Measurements from ENCODE around the gene ZNF124.
"Not testable (repeated sequence)": the region's sequence is repeated elsewhere in the genome, so short reads cannot be mapped to it uniquely, and the experiment has no call there.

The ZNF124 gene

DNA sequence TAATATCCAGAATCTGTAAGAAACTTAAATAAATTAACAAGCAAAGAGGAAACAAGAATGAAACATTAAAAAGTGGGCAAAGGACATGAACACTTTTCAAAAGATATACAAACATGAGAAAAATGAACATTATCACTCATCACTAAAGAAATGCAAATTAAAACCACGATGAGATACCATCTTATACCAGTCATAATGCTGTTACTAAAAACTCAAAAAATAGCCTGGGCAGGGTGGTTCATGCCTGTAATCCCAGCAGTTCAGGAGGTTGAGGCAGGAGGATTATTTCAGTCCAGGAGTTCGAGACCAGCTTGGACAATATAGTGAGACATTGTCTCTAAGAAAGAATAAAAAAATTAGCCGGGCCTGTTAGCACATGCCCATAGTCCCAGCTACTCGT is 6.1 kb downstream of the ZNF124 start:
- H3K36me3 ChIP-seq (ENCODE audit: control insufficient read depth, insufficient read depth, low read length), result no peaks in the 10 kb centered on the region
- H3K9me3 ChIP-seq (ENCODE audit: control insufficient read depth, insufficient read depth, low read length), result peaks cover 2% of the 10 kb centered on the region
- H3K9ac ChIP-seq (ENCODE audit: low read depth, low read length), result no peak overlapping the region
- peaks cover 8% of the 10 kb centered on the region for H3K4me1 ChIP-seq (ENCODE audit: control insufficient read depth, insufficient read depth, low read length)
- H3K4me3 ChIP-seq (ENCODE audit: low read depth, low read length), result no peak overlapping the region
- H3K27me3 ChIP-seq (ENCODE audit: control insufficient read depth, insufficient read depth, low read length), result no peaks in the 10 kb centered on the region

- H3K36me3 ChIP-seq (ENCODE audit: control insufficient read depth, insufficient read depth, low read length), result no peaks in the 10 kb centered on the region
- H3K9ac ChIP-seq (ENCODE audit: low read depth, low read length), result no peak overlapping the region
- peaks cover 2% of the 10 kb centered on the region for H3K9me3 ChIP-seq (ENCODE audit: control insufficient read depth, insufficient read depth, low read length)
Observed at GRCh38 chr1:247164694-247165093, 7.1 kb downstream of the ZNF124 start.

DNA sequence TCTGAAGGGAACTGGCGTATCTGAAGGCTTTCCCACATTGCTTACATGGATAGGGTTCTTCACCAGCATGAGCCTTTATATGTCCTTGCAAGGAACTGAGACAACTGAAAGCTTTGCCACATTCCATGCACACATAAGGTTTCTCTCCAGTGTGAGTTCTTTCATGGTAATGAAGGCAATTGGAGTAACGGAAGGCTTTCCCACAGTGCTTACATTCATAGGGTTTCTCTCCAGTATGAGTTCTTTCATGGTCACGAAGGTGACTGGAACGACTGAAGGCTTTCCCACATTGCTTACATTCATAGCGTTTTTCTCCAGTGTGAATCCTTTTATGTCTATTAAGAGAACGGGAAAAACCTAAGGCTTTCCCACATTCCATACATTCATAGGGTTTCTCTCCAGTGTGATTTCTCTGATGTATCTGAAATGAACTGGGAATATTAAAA is 15.0 kb downstream of the ZNF124 start:
- H3K4me1 ChIP-seq (ENCODE audit: control insufficient read depth, insufficient read depth, low read length), result no peaks in the 10 kb centered on the region
- peaks cover 18% of the 10 kb centered on the region for H3K36me3 ChIP-seq (ENCODE audit: control insufficient read depth, insufficient read depth, low read length)
- no peak overlapping the region for H3K9ac ChIP-seq (ENCODE audit: low read depth, low read length)
- H3K27me3 ChIP-seq (ENCODE audit: control insufficient read depth, insufficient read depth, low read length), result no peaks in the 10 kb centered on the region
- H3K9me3 ChIP-seq (ENCODE audit: control insufficient read depth, insufficient read depth, low read length), result peaks cover 40% of the 10 kb centered on the region
- H3K4me3 ChIP-seq (ENCODE audit: low read depth, low read length), result peak overlapping the region; percentile 10

More at GRCh38 chr1:247164694-247165093, 7.1 kb downstream of the ZNF124 start:
- no peaks in the 10 kb centered on the region for H3K27me3 ChIP-seq (ENCODE audit: control insufficient read depth, insufficient read depth, low read length)
- H3K4me3 ChIP-seq (ENCODE audit: low read depth, low read length), result no peak overlapping the region
- peaks cover 8% of the 10 kb centered on the region for H3K4me1 ChIP-seq (ENCODE audit: control insufficient read depth, insufficient read depth, low read length)

- Histone ChIP-seq H3K4me3 (ENCODE audit: low read depth, low read length) (no peak overlapping the region), H3K4me1 (ENCODE audit: control insufficient read depth, insufficient read depth, low read length) (no peaks in the 10 kb centered on the region), H3K36me3 (ENCODE audit: control insufficient read depth, insufficient read depth, low read length) (no peaks in the 10 kb centered on the region), H3K9me3 (ENCODE audit: control insufficient read depth, insufficient read depth, low read length) (no peaks in the 10 kb centered on the region), H3K27me3 (ENCODE audit: control insufficient read depth, insufficient read depth, low read length) (no peaks in the 10 kb centered on the region), H3K9ac (ENCODE audit: low read depth, low read length) (no peak overlapping the region)
Observed at GRCh38 chr1:247147781-247148180, 24.0 kb downstream of the ZNF124 start.

DNA sequence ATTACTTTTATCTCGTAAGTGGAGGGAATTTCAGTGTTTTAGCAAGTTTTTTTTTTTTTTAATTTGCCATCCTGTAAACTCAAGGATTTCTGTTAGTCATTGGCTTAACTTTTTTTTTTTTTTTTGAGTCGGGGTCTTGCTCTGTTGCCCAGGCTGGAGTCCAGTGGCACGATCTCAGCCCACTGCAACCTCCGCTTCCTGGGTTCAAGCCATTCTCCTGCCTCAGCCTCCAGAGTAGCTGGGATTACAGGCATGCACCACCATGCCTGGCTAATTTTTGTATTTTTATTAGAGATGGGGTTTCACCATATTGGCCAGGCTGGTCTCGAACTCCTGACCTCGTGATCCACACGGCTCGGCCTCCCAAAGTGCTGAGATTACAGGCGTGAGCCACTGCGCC is 24.7 kb downstream of the ZNF124 start:
- H3K4me1 ChIP-seq (ENCODE audit: control insufficient read depth, insufficient read depth, low read length); H3K9me3 ChIP-seq (ENCODE audit: control insufficient read depth, insufficient read depth, low read length); H3K9ac ChIP-seq (ENCODE audit: low read depth, low read length); H3K27me3 ChIP-seq (ENCODE audit: control insufficient read depth, insufficient read depth, low read length); H3K36me3 ChIP-seq (ENCODE audit: control insufficient read depth, insufficient read depth, low read length); H3K4me3 ChIP-seq (ENCODE audit: low read depth, low read length): not testable (repeated sequence)

DNA sequence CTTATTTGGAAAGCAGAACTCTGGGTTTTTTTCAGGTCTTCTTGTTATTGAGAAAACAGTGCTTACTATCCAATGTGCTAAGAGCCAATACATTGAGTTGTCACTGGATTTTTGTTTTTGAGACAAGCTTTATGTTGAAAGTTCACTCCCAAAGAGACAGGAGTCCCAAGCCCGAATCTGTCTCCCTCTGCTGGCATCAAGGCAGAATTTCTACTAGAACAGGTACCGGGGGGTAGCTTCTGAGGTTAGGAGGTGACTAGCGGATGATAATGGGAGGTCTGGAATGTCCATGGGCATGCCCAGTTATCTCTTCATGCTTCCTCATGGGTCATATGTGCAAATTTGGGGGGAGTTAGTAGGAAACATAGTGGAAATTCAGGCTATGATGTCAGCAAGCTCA is 25.1 kb downstream of the ZNF124 start:
- Histone ChIP-seq H3K36me3 (ENCODE audit: control insufficient read depth, insufficient read depth, low read length) (peaks cover 4% of the 10 kb centered on the region), H3K9me3 (ENCODE audit: control insufficient read depth, insufficient read depth, low read length) (no peaks in the 10 kb centered on the region)

GRCh38 chr1:247145279-247145678 is 26.5 kb downstream of the ZNF124 start:
- H3K4me3 ChIP-seq (ENCODE audit: low read depth, low read length), result no peak overlapping the region
- H3K36me3 ChIP-seq (ENCODE audit: control insufficient read depth, insufficient read depth, low read length), result peaks cover 5% of the 10 kb centered on the region
- H3K27me3 ChIP-seq (ENCODE audit: control insufficient read depth, insufficient read depth, low read length), result no peaks in the 10 kb centered on the region
- no peaks in the 10 kb centered on the region for H3K4me1 ChIP-seq (ENCODE audit: control insufficient read depth, insufficient read depth, low read length)
- H3K9me3 ChIP-seq (ENCODE audit: control insufficient read depth, insufficient read depth, low read length), result no peaks in the 10 kb centered on the region
- H3K9ac ChIP-seq (ENCODE audit: low read depth, low read length), result no peak overlapping the region

More for the DNA sequence above, 25.1 kb downstream of the ZNF124 start:
- no peak overlapping the region for H3K4me3 ChIP-seq (ENCODE audit: low read depth, low read length)
- H3K4me1 ChIP-seq (ENCODE audit: control insufficient read depth, insufficient read depth, low read length), result no peaks in the 10 kb centered on the region
- no peaks in the 10 kb centered on the region for H3K27me3 ChIP-seq (ENCODE audit: control insufficient read depth, insufficient read depth, low read length)
- no peak overlapping the region for H3K9ac ChIP-seq (ENCODE audit: low read depth, low read length)

DNA sequence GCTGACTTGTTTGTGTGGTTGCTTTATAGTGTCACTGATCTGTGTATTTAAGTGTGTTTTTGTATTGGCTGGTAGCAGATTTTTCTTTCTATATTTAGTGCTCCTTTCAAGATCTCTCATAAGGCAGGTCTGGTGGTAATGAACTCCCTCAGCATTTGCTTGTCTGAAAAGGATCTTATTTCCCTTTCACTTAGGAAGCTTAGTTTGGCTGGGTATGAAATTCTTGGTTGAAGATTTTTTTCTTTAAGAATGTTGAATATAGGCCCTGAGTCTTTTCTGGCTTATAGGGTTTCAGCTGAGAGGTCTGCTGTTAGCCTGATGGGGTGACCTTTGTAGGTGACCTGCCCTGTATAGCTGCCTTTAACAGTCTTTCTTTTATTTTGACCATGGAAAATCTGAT is 32.3 kb downstream of the ZNF124 start:
- H3K4me1 ChIP-seq (ENCODE audit: control insufficient read depth, insufficient read depth, low read length); H3K9me3 ChIP-seq (ENCODE audit: control insufficient read depth, insufficient read depth, low read length): not testable (repeated sequence)

DNA sequence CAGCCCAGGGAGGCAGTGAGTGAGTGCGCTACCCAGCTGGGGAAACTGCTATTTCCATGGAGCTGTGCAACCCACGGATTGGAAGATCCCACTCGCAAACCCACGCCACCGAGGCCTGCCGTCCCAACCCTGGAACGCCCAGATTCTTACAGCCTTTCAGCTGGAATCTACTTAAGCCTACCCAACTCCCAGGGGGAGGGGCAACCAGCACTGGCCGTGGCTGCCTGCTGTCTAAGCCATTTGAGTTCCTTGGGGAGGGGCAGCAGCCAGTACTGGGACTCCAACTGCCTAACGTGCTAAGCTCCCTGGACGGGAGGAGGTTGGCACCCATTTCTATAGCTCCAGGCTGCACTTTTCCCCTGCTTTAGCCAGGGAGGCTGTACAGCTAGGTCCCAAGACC is 40.6 kb downstream of the ZNF124 start:
- Histone ChIP-seq H3K4me1 (ENCODE audit: control insufficient read depth, insufficient read depth, low read length) (no peaks in the 10 kb centered on the region), H3K9me3 (ENCODE audit: control insufficient read depth, insufficient read depth, low read length) (peaks cover 9% of the 10 kb centered on the region), H3K9ac (ENCODE audit: low read depth, low read length) (no peak overlapping the region), H3K36me3 (ENCODE audit: control insufficient read depth, insufficient read depth, low read length) (peaks cover 11% of the 10 kb centered on the region), H3K4me3 (ENCODE audit: low read depth, low read length) (no peak overlapping the region), H3K27me3 (ENCODE audit: control insufficient read depth, insufficient read depth, low read length) (no peaks in the 10 kb centered on the region)

More for the DNA sequence above, 32.3 kb downstream of the ZNF124 start:
- not testable (repeated sequence) for H3K27me3 ChIP-seq (ENCODE audit: control insufficient read depth, insufficient read depth, low read length); H3K4me3 ChIP-seq (ENCODE audit: low read depth, low read length); H3K36me3 ChIP-seq (ENCODE audit: control insufficient read depth, insufficient read depth, low read length); H3K9ac ChIP-seq (ENCODE audit: low read depth, low read length)

DNA sequence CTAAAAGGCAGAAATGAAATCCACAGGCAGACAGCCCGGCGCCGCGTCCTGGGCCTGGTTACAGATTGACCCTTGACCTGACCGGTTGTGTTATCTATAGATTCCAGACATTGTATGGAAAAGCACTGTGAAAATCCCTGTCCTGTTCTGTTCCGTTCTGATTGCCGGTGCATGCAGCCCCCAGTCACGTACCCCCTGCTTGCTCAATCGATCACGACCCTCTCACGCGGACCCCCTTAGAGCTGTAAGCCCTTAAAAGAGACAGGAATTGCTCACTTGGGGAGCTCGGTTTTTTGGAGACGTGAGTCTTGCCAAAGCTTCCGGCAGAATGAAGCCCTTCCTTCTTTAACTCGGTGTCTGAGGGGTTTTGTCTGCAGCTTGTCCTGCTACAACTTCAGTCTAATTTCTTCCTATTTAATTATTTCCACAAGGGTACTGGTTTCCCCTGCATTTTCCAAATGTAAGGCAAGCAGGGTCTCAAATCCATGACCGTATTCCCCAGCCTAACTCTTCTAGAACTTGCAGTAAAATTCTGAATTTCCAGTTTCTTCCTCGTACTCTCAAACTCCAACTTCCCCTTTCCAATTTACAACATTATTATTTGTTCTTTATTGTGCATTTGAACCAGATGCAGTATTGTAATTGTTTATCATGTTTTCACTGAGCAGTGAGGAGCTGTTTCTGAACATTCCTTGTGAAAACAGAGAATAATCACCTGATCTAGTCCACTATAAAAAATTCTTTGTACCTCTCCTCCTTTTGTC is 44.1 kb downstream of the ZNF124 start:
- Histone ChIP-seq H3K36me3 (ENCODE audit: control insufficient read depth, insufficient read depth, low read length) (peaks cover 11% of the 10 kb centered on the region), H3K4me3 (ENCODE audit: low read depth, low read length) (peak overlapping the region; percentile 22)
- not testable (repeated sequence) for H3K9me3 ChIP-seq (ENCODE audit: control insufficient read depth, insufficient read depth, low read length); H3K4me1 ChIP-seq (ENCODE audit: control insufficient read depth, insufficient read depth, low read length); H3K27me3 ChIP-seq (ENCODE audit: control insufficient read depth, insufficient read depth, low read length); H3K9ac ChIP-seq (ENCODE audit: low read depth, low read length)

GRCh38 chr1:247126601-247127000 is 45.2 kb downstream of the ZNF124 start:
- not testable (repeated sequence) for H3K9ac ChIP-seq (ENCODE audit: low read depth, low read length); H3K36me3 ChIP-seq (ENCODE audit: control insufficient read depth, insufficient read depth, low read length); H3K4me3 ChIP-seq (ENCODE audit: low read depth, low read length); H3K9me3 ChIP-seq (ENCODE audit: control insufficient read depth, insufficient read depth, low read length); H3K27me3 ChIP-seq (ENCODE audit: control insufficient read depth, insufficient read depth, low read length); H3K4me1 ChIP-seq (ENCODE audit: control insufficient read depth, insufficient read depth, low read length)

GRCh38 chr1:247126166-247126565 is 45.7 kb downstream of the ZNF124 start:
- H3K4me3 ChIP-seq (ENCODE audit: low read depth, low read length); H3K9me3 ChIP-seq (ENCODE audit: control insufficient read depth, insufficient read depth, low read length): not testable (repeated sequence)

More at GRCh38 chr1:247126166-247126565, 45.7 kb downstream of the ZNF124 start:
- not testable (repeated sequence) for H3K36me3 ChIP-seq (ENCODE audit: control insufficient read depth, insufficient read depth, low read length); H3K4me1 ChIP-seq (ENCODE audit: control insufficient read depth, insufficient read depth, low read length); H3K27me3 ChIP-seq (ENCODE audit: control insufficient read depth, insufficient read depth, low read length); H3K9ac ChIP-seq (ENCODE audit: low read depth, low read length)
